ENCODE results near the gene NLRC5. TPM values are rescaled to one million over a fixed set of nuclear protein-coding genes. Genes with fewer than 3 reads are reported as not detected.
A peak's percentile ranks its signal among the peaks of the same experiment; 100 is the strongest.

Gene NLRC5
- total RNA-seq, 2 experiments from 2014 or later: 424 to 434 TPM

- intact Hi-C loops (cut with DNase I, micrococcal nuclease): loop anchor here (1.0 to 2.0 kb wide), 3 partner anchors 16 to 76 kb away; no protein-coding TSS in a partner anchor
- Histone ChIP-seq H3K4me1 (ENCODE audit: insufficient read depth, low read length) (peaks cover 21% of the 10 kb centered on the region), H3K27ac (ENCODE audit: low read depth in 1 of 2, low read length in 2 of 2) (no peak overlapping the region), H3K9me3 (ENCODE audit: control insufficient read depth in 1 of 2, insufficient read depth in 1 of 2, low read length in 2 of 2) (no peaks in the 10 kb centered on the region), H3K4me3 (ENCODE audit: low read length) (peak overlapping the region; percentile 34), H3K27me3 (ENCODE audit: control insufficient read depth in 1 of 2, insufficient read depth in 2 of 2, low read length in 2 of 2) (no peaks in the 10 kb centered on the region), H3K36me3 (ENCODE audit: insufficient read depth, low read length) (no peaks in the 10 kb centered on the region)
- H3K27me3 Mint-ChIP-seq: no peaks in the 10 kb centered on the region
- ChIA-PET CTCF (interaction anchor here (0.7 to 2.1 kb wide), 11 partner anchors 9 to 1283 kb away, joined by 3 to 15 read pairs (median 3); no protein-coding TSS in a partner anchor), POLR2A (interaction anchor here (0.6 to 2.0 kb wide), 11 partner anchors 9 to 160 kb away, joined by 3 to 15 read pairs (median 3); partner anchors contain the start of genes PSME3IP1 and RSPRY1)
- DNase-seq: peak in 13 of 14 experiments; percentile 15 to 71 (median 49)
- H3K4me1 Mint-ChIP-seq (ENCODE audit: low read depth): peaks cover 11% of the 10 kb centered on the region
- H3K36me3 Mint-ChIP-seq (ENCODE audit: low read depth): no peaks in the 10 kb centered on the region
- TF ChIP-seq CTCF (IDR thresholded peaks at IDR 0.05): peak; percentile 72
- H3K4me3 Mint-ChIP-seq: peak overlapping the region; percentile 87
- no peaks in the 10 kb centered on the region for H3K9me3 Mint-ChIP-seq
- H3K27ac Mint-ChIP-seq: no peak overlapping the region
- peak; percentile 68 for ATAC-seq (ENCODE audit: poor library complexity)
Observed at GRCh38 chr16:57092786-57093411, 103.5 kb downstream of the NLRC5 start.

DNA sequence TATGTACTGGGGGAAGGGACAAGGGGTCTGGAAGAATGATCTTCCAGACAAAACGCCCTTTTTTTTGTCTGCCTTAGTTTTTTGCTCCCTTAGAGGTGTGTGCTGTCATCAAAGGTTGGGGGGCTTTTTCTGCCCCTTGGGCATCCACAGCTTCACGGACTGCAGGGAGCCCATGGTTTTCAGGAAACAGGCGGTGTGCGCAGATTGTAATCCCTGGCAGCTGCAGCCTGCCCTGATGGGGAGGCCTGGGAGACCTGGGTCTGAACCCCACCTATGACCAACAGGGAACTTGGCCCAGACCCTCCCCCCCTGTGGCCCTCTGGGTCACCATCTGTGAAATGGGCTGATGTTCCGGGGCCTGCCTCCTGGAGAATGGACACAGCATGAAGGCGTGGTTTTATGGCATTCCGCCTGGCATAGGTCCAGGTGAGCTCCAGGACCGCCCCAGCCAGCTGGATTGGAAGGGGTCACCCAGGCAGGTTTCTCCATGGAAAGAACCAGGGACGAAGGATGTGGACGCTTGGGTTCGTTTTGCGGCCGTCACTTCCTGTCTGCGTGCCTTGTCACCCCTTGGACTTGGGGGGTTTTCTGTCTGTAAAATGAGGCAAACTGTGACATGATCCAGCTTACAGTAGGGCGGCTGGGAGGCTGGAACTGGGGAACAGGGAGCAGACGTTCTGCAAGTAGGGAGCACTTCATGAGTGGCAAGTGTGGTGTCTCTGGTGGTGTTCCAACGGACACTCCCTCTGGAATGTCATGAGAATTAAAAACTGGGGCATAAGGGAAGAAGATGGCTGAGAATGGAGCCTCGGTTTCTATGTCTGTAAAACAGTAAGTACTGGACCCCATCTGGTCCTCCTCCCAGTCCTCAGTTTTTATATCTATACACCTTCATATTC, 104.6 kb downstream of the NLRC5 start:
- ChIA-PET CTCF (interaction anchor here (0.7 to 2.1 kb wide), 8 partner anchors 10 to 1282 kb away, joined by 3 to 15 read pairs (median 4); no protein-coding TSS in a partner anchor), POLR2A (interaction anchor here (0.9 to 2.0 kb wide), 5 partner anchors 10 to 161 kb away, joined by 3 to 15 read pairs (median 5); partner anchors contain the start of genes PSME3IP1 and RSPRY1)
- ATAC-seq (ENCODE audit: poor library complexity): no peak
- intact Hi-C loops (cut with DNase I, micrococcal nuclease): loop anchor here in 1 of 2 experiments (2.0 kb wide), 2 partner anchors 15 to 75 kb away; no protein-coding TSS in a partner anchor
- Mint-ChIP-seq H3K9me3 (no peaks in the 10 kb centered on the region), H3K36me3 (ENCODE audit: low read depth) (no peaks in the 10 kb centered on the region), H3K27me3 (no peaks in the 10 kb centered on the region), H3K4me3 (peak overlapping the region; percentile 87), H3K27ac (no peak overlapping the region), H3K4me1 (ENCODE audit: low read depth) (peaks cover 11% of the 10 kb centered on the region)
- Histone ChIP-seq H3K4me3 (ENCODE audit: low read length) (no peak overlapping the region), H3K9me3 (ENCODE audit: control insufficient read depth in 1 of 2, insufficient read depth in 1 of 2, low read length in 2 of 2) (no peaks in the 10 kb centered on the region), H3K36me3 (ENCODE audit: insufficient read depth, low read length) (no peaks in the 10 kb centered on the region), H3K27me3 (ENCODE audit: control insufficient read depth in 1 of 2, insufficient read depth in 2 of 2, low read length in 2 of 2) (no peaks in the 10 kb centered on the region), H3K4me1 (ENCODE audit: insufficient read depth, low read length) (peaks cover 21% of the 10 kb centered on the region), H3K27ac (ENCODE audit: low read depth in 1 of 2, low read length in 2 of 2) (no peak overlapping the region)
- no peak for TF ChIP-seq CTCF (IDR thresholded peaks at IDR 0.05)
- DNase-seq: no peak

- ATAC-seq (ENCODE audit: poor library complexity): no peak
- no peak for DNase-seq
- Mint-ChIP-seq H3K27ac (no peak overlapping the region), H3K4me1 (ENCODE audit: low read depth) (peaks cover 11% of the 10 kb centered on the region), H3K9me3 (no peaks in the 10 kb centered on the region), H3K36me3 (ENCODE audit: low read depth) (no peaks in the 10 kb centered on the region), H3K4me3 (peak overlapping the region; percentile 80), H3K27me3 (no peaks in the 10 kb centered on the region)
- Histone ChIP-seq H3K27ac (ENCODE audit: low read depth in 1 of 2, low read length in 2 of 2) (no peak overlapping the region), H3K4me1 (ENCODE audit: insufficient read depth, low read length) (peaks cover 21% of the 10 kb centered on the region), H3K27me3 (ENCODE audit: control insufficient read depth in 1 of 2, insufficient read depth in 2 of 2, low read length in 2 of 2) (no peaks in the 10 kb centered on the region), H3K4me3 (ENCODE audit: low read length) (no peak overlapping the region), H3K36me3 (ENCODE audit: insufficient read depth, low read length) (no peaks in the 10 kb centered on the region), H3K9me3 (ENCODE audit: control insufficient read depth in 1 of 2, insufficient read depth in 1 of 2, low read length in 2 of 2) (no peaks in the 10 kb centered on the region)
- intact Hi-C loops (cut with DNase I, micrococcal nuclease): no loop called here
- ChIA-PET POLR2A (no interaction called here), CTCF (no interaction called here)
- no peak for TF ChIP-seq CTCF (IDR thresholded peaks at IDR 0.05)
Observed at GRCh38 chr16:57094911-57095310, 105.6 kb downstream of the NLRC5 start.
